PFSK-1 (cell line): ENCODE measurements around the gene INSL6.

Experiments
- FOXP2 ChIP-seq: optimal IDR thresholded peaks from 2 replicates; pipeline ENCODE3; 2011; ENCODE audit warnings: borderline replicate concordance, control low read depth, inconsistent platforms; ENCODE audit not compliant: insufficient read depth; ENCODE audit errors: extremely low read length, extremely low read depth
- POLR2AphosphoS5 ChIP-seq: IDR thresholded peaks from 2 replicates; pipeline ENCODE4 v1.6.1; 2012; ENCODE audit warnings: low read depth, mild to moderate bottlenecking, control low read depth, low read length, moderate library complexity
- SIN3A ChIP-seq: IDR thresholded peaks from 2 replicates; pipeline ENCODE4 v1.6.1; 2012; ENCODE audit warnings: mild to moderate bottlenecking, low read length, moderate library complexity, borderline replicate concordance; ENCODE audit not compliant: insufficient read depth
- TAF1 ChIP-seq: IDR thresholded peaks from 2 replicates; pipeline ENCODE4 v1.6.1; 2012; ENCODE audit warnings: low read length, control low read depth, borderline replicate concordance; ENCODE audit not compliant: insufficient read depth
- TF ChIP-seq, protein P1 (sequence below), 2 experiments: IDR thresholded peaks; 2 replicates each; pipeline versions ENCODE4 v1.6.1 to v1.8.0; 2011 to 2012; ENCODE audit warnings: low read depth in 2 of 2, low read length in 2 of 2, control low read depth in 1 of 2, inconsistent platforms in 1 of 2, mild to moderate bottlenecking in 1 of 2, moderate library complexity in 1 of 2; ENCODE audit not compliant: insufficient read depth in 1 of 2

DNA sequence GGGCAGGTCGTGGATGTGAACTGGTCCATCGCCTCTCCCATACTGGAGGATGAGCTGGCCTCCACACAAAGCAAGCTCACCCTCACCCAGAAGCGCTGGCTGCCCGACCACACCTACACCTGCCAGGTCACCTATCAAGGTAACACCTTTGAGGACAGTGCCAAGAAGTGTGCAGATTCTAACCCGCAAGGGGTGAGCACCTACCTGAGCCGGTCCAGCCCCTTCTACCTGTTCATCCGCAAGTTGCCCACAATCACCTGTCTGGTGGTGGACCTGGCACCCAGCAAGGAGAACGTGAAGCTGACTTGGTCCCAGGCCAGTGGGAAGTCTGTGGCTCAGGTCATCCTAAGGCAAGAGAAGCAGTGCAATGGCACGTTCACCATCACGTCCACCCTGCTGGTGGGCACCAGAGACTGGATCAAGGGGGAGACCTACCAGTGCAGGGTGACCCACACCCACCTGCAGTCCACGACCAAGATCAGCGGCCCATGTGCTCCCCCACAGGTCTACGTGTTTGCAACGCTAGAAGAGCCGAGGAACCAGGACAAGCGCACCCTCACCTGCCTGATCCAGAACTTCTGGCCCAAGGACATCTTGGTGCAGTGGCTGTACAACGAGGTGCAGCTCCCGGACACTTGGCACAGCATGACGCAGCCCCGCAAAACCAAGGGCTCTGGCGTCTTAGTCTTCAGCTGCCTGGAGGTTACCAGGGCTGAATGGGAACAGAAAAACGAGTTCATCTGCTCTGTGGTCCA is 71.3 kb downstream of the INSL6 start:
- TF ChIP-seq, protein P1, sequence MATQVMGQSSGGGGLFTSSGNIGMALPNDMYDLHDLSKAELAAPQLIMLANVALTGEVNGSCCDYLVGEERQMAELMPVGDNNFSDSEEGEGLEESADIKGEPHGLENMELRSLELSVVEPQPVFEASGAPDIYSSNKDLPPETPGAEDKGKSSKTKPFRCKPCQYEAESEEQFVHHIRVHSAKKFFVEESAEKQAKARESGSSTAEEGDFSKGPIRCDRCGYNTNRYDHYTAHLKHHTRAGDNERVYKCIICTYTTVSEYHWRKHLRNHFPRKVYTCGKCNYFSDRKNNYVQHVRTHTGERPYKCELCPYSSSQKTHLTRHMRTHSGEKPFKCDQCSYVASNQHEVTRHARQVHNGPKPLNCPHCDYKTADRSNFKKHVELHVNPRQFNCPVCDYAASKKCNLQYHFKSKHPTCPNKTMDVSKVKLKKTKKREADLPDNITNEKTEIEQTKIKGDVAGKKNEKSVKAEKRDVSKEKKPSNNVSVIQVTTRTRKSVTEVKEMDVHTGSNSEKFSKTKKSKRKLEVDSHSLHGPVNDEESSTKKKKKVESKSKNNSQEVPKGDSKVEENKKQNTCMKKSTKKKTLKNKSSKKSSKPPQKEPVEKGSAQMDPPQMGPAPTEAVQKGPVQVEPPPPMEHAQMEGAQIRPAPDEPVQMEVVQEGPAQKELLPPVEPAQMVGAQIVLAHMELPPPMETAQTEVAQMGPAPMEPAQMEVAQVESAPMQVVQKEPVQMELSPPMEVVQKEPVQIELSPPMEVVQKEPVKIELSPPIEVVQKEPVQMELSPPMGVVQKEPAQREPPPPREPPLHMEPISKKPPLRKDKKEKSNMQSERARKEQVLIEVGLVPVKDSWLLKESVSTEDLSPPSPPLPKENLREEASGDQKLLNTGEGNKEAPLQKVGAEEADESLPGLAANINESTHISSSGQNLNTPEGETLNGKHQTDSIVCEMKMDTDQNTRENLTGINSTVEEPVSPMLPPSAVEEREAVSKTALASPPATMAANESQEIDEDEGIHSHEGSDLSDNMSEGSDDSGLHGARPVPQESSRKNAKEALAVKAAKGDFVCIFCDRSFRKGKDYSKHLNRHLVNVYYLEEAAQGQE (IDR thresholded peaks at IDR 0.05; ENCODE audit: insufficient read depth in 1 of 2, low read depth in 2 of 2, low read length in 2 of 2) = no peak
- TF ChIP-seq POLR2AphosphoS5 (no peak), TAF1 (no peak), SIN3A (no peak), FOXP2 (no peak)
